NB4 (cell line): ENCODE results near the gene SMCO2.

Source experiments
- DNase-seq: peaks from one replicate; pipeline ENCODE4 v3.0.0; 2010; ENCODE audit warnings: low read depth
- H3K4me3 ChIP-seq: one replicate; pipeline ENCODE4 v1.5.1; 2011; ENCODE audit warnings: mild to moderate bottlenecking, low read depth, low read length, moderate library complexity
- CTCF ChIP-seq: IDR thresholded peaks from one replicate; pipeline ENCODE4 v1.5.1; 2012; ENCODE audit warnings: low read depth, low read length
- MAX ChIP-seq: IDR thresholded peaks from 2 replicates; pipeline ENCODE4 v1.6.1; 2011; ENCODE audit warnings: low read depth, low read length
- MYC ChIP-seq: IDR thresholded peaks from 2 replicates; pipeline ENCODE4 v1.6.1; 2011; ENCODE audit warnings: low read depth, low read length
- POLR2A ChIP-seq: IDR thresholded peaks from 2 replicates; pipeline ENCODE4 v1.6.1; 2011; ENCODE audit warnings: mild to moderate bottlenecking; ENCODE audit not compliant: insufficient read length; ENCODE audit errors: extremely low read depth

The SMCO2 gene

GRCh38 chr12:27456618-27457017, 10.1 kb downstream of the SMCO2 start:
- H3K4me3 ChIP-seq, result no peak overlapping the region
- no peak for TF ChIP-seq MAX
- TF ChIP-seq MYC, result no peak
- TF ChIP-seq CTCF, result no peak
- TF ChIP-seq POLR2A, result no peak
- DNase-seq, result no peak

GRCh38 chr12:27460471-27460978, 14.0 kb downstream of the SMCO2 start:
- no peak for TF ChIP-seq MAX
- no peak for TF ChIP-seq CTCF
- no peak for TF ChIP-seq MYC
- no peak for TF ChIP-seq POLR2A

GRCh38 chr12:27462151-27462694, 15.7 kb downstream of the SMCO2 start:
- no peak for DNase-seq
- no peak for TF ChIP-seq POLR2A
- H3K4me3 ChIP-seq, result no peak overlapping the region

More at GRCh38 chr12:27460471-27460978, 14.0 kb downstream of the SMCO2 start:
- peak; percentile 67 for DNase-seq
- H3K4me3 ChIP-seq, result no peak overlapping the region

GRCh38 chr12:27462851-27463250, 16.3 kb downstream of the SMCO2 start:
- no peak for TF ChIP-seq MYC
- no peak for TF ChIP-seq POLR2A
- no peak for TF ChIP-seq MAX
- TF ChIP-seq CTCF, result no peak
- DNase-seq, result no peak

GRCh38 chr12:27463511-27464219, 17.1 kb downstream of the SMCO2 start:
- no peak for DNase-seq
- TF ChIP-seq CTCF (no peak), POLR2A (no peak), MYC (no peak), MAX (no peak)

More at GRCh38 chr12:27462851-27463250, 16.3 kb downstream of the SMCO2 start:
- H3K4me3 ChIP-seq, result no peak overlapping the region

GRCh38 chr12:27464220-27464554, 17.7 kb downstream of the SMCO2 start:
- DNase-seq, result peak; percentile 31

More at GRCh38 chr12:27463511-27464219, 17.1 kb downstream of the SMCO2 start:
- H3K4me3 ChIP-seq, result no peak overlapping the region

More at GRCh38 chr12:27464220-27464554, 17.7 kb downstream of the SMCO2 start:
- TF ChIP-seq MAX, result no peak
- TF ChIP-seq CTCF, result no peak
- no peak for TF ChIP-seq MYC
- TF ChIP-seq POLR2A, result no peak
- no peak overlapping the region for H3K4me3 ChIP-seq
